ENCODE results near the gene LRRC63. TPM values are rescaled to one million over a fixed set of nuclear protein-coding genes. Genes with fewer than 3 reads are reported as not detected.

LRRC63 gene
- total and polyA plus RNA-seq, 2 of the 4 experiments (the other 2 are of a cell fraction) = not detected

GRCh38 chr13:46317120-46317519 is 105.4 kb downstream of the LRRC63 start:
- Histone ChIP-seq H3K9me3 (ENCODE audit: control insufficient read depth, insufficient read depth, low read length) (no peaks in the 10 kb centered on the region), H3K27me3 (ENCODE audit: control insufficient read depth, insufficient read depth, low read length) (no peaks in the 10 kb centered on the region), H3K18ac (ENCODE audit: low read depth, low read length) (no peak overlapping the region), H2BK20ac (ENCODE audit: low read depth, low read length) (no peak overlapping the region), H3K23ac (ENCODE audit: low read depth, low read length) (no peak overlapping the region), H3K4me3 (ENCODE audit: insufficient read depth, low read depth, low read length) (no peak overlapping the region), H3K27ac (ENCODE audit: insufficient read depth, low read length) (no peak overlapping the region), H3K14ac (replicated peaks; ENCODE audit: low read depth, low read length) (no peak overlapping the region), H3K4ac (ENCODE audit: low read depth, low read length) (no peak overlapping the region), H2BK5ac (ENCODE audit: low read depth, low read length, poor library complexity, severe bottlenecking) (no peak overlapping the region), H3K9ac (ENCODE audit: low read depth, low read length) (no peak overlapping the region), H2AK5ac (ENCODE audit: low read depth, low read length) (no peak overlapping the region), H2AK9ac (replicated peaks; ENCODE audit: low read depth, low read length, poor library complexity) (no peak overlapping the region), H3K4me2 (ENCODE audit: low read depth, low read length) (no peak overlapping the region), H4K8ac (ENCODE audit: low read depth in 2 of 2, low read length in 2 of 2) (no peak overlapping the region), H3K4me1 (ENCODE audit: control insufficient read depth, insufficient read depth, low read length) (no peaks in the 10 kb centered on the region), H4K5ac (ENCODE audit: low read depth, low read length) (no peak overlapping the region), H2BK120ac (ENCODE audit: low read depth, low read length) (no peak overlapping the region), H4K20me1 (ENCODE audit: insufficient read depth, low read length) (no peaks in the 10 kb centered on the region), H3K9me1 (ENCODE audit: insufficient read depth, low read length) (no peaks in the 10 kb centered on the region), H3K56ac (ENCODE audit: extremely low read depth, insufficient read depth, low read length) (no peak overlapping the region), H4K91ac (ENCODE audit: insufficient read depth, low read depth, low read length) (no peak overlapping the region), H2BK15ac (ENCODE audit: low read depth, low read length) (no peak overlapping the region), H3K79me1 (ENCODE audit: low read depth in 1 of 2, low read length in 2 of 2) (no peaks in the 10 kb centered on the region), H3K36me3 (ENCODE audit: control insufficient read depth, insufficient read depth, low read length) (no peaks in the 10 kb centered on the region), H2AFZ (replicated peaks; ENCODE audit: low read length, poor library complexity) (no peak overlapping the region)
- in situ Hi-C loops (cut with MboI; ENCODE audit: low sequenced_read_pairs) (no loop called here), intact Hi-C loops (cut with micrococcal nuclease) (no loop called here), dilution Hi-C loops (cut with HindIII; ENCODE audit: low sequenced_read_pairs, unreplicated experiment) (no loop called here)
- ChIA-PET POLR2A (ENCODE audit: unreplicated experiment) (no interaction called here), CTCF (no interaction called here)
- no peak for ATAC-seq (ENCODE audit: low read depth)
- DNase-seq = no peak
- no TSS peak for BruUV-seq (replicated peaks)
- no peak for TF ChIP-seq MAFK (IDR thresholded peaks at IDR 0.05; ENCODE audit: low read depth, low read length)
- no peak for TF ChIP-seq ELK1 (IDR thresholded peaks at IDR 0.05; ENCODE audit: borderline replicate concordance, low read depth, low read length)
- no peak for TF ChIP-seq RAD21 (IDR thresholded peaks at IDR 0.05; ENCODE audit: low read length)
- no peak for TF ChIP-seq NFE2L2 (IDR thresholded peaks at IDR 0.05; ENCODE audit: low read depth, low read length)
- TF ChIP-seq RFX5 (IDR thresholded peaks at IDR 0.05; ENCODE audit: low read depth, low read length) = no peak
